ENCODE results near the gene DCAF12. TPM values are rescaled to one million over a fixed set of nuclear protein-coding genes. Genes with fewer than 3 reads are reported as not detected.
A peak's percentile ranks its signal among the peaks of the same experiment; 100 is the strongest.

Gene DCAF12
- total and polyA plus RNA-seq, 2 of the 4 experiments (the other 2 are of a cell fraction) = 7.2 to 17.1 TPM

GRCh38 chr9:34072410-34072809 lies 54.1 kb downstream of the DCAF12 start:
- Histone ChIP-seq H3K56ac (ENCODE audit: extremely low read depth, insufficient read depth, low read length) (peak overlapping the region; percentile 32; the same call in 1 of the 2 replicates), H3K9ac (ENCODE audit: low read depth, low read length) (peak overlapping the region; percentile 22; the same call in 1 of the 2 replicates), H3K4me2 (ENCODE audit: low read depth, low read length) (no peak overlapping the region; the same call in 1 of the 2 replicates), H4K8ac (ENCODE audit: low read depth in 2 of 2, low read length in 2 of 2) (peak overlapping the region; percentile 83 to 90; a peak in 3 of 4 replicates), H2BK15ac (ENCODE audit: low read depth, low read length) (peak overlapping the region; percentile 92; the same call in 2 of the 3 replicates), H3K36me3 (ENCODE audit: control insufficient read depth, insufficient read depth, low read length) (no peaks in the 10 kb centered on the region), H2AK5ac (ENCODE audit: low read depth, low read length) (peak overlapping the region; percentile 81; the same call in 1 of the 2 replicates), H3K4me3 (ENCODE audit: insufficient read depth, low read depth, low read length) (no peak overlapping the region), H3K23ac (ENCODE audit: low read depth, low read length) (peak overlapping the region; percentile 97), H3K79me1 (ENCODE audit: low read depth in 1 of 2, low read length in 2 of 2) (no peaks in the 10 kb centered on the region; a peak in 1 of 4 replicates), H2BK20ac (ENCODE audit: low read depth, low read length) (peak overlapping the region; percentile 95), H3K18ac (ENCODE audit: low read depth, low read length) (peak overlapping the region; percentile 80), H2AFZ (replicated peaks; ENCODE audit: low read length, poor library complexity) (peak overlapping the region; percentile 84), H3K27me3 (ENCODE audit: control insufficient read depth, insufficient read depth, low read length) (no peaks in the 10 kb centered on the region), H4K20me1 (ENCODE audit: insufficient read depth, low read length) (peaks cover 4% of the 10 kb centered on the region; the same call in 1 of the 2 replicates), H2AK9ac (replicated peaks; ENCODE audit: low read depth, low read length, poor library complexity) (peak overlapping the region; percentile 62), H4K5ac (ENCODE audit: low read depth, low read length) (peak overlapping the region; percentile 80), H4K91ac (ENCODE audit: insufficient read depth, low read depth, low read length) (peak overlapping the region; percentile 94), H2BK120ac (ENCODE audit: low read depth, low read length) (peak overlapping the region; percentile 95), H3K4ac (ENCODE audit: low read depth, low read length) (peak overlapping the region; percentile 95), H2BK5ac (ENCODE audit: low read depth, low read length, poor library complexity, severe bottlenecking) (peak overlapping the region; percentile 53), H3K4me1 (ENCODE audit: control insufficient read depth, insufficient read depth, low read length) (peaks cover 14% of the 10 kb centered on the region), H3K9me1 (ENCODE audit: insufficient read depth, low read length) (peaks cover 10% of the 10 kb centered on the region), H3K27ac (ENCODE audit: insufficient read depth, low read length) (peak overlapping the region; percentile 87), H3K14ac (replicated peaks; ENCODE audit: low read depth, low read length) (peak overlapping the region; percentile 94), H3K9me3 (ENCODE audit: control insufficient read depth, insufficient read depth, low read length) (no peaks in the 10 kb centered on the region)
- CTCF ChIA-PET = interaction anchor here (2.4 to 2.9 kb wide), 2 partner anchors 181 to 259 kb away, joined by 10 to 16 read pairs; no protein-coding TSS in a partner anchor
- dilution Hi-C loops (cut with HindIII; ENCODE audit: low sequenced_read_pairs, unreplicated experiment) = no loop called here
- in situ Hi-C loops (cut with MboI; ENCODE audit: low sequenced_read_pairs) = no loop called here
- 89% methylated on average over 1 of the region's 2 CpGs; no CpG with 5 or more reads in 1 of the 2 experiments for WGBS, 2 experiments (ENCODE audit: extremely low coverage in 2 of 2, insufficient read length in 1 of 2)
- DNase-seq (no peak), ATAC-seq (ENCODE audit: low read depth) (peak; percentile 12)
- intact Hi-C loops (cut with micrococcal nuclease) = loop anchor here (5.0 kb wide), 1 partner anchor 130 kb away; no protein-coding TSS in a partner anchor
- TF ChIP-seq CHD1 (IDR thresholded peaks at IDR 0.05; ENCODE audit: low read depth, low read length) = no peak
- no peak for TF ChIP-seq MAFK (IDR thresholded peaks at IDR 0.05; ENCODE audit: low read depth, low read length)
- no peak for TF ChIP-seq CEBPB (IDR thresholded peaks at IDR 0.05; ENCODE audit: low read depth, low read length)
- no peak for TF ChIP-seq ELK1 (IDR thresholded peaks at IDR 0.05; ENCODE audit: borderline replicate concordance, low read depth, low read length)
- no TSS peak for BruUV-seq (replicated peaks)
- POLR2A ChIA-PET (ENCODE audit: unreplicated experiment) = no interaction called here
